Neural crest cell (in vitro differentiated cells): ENCODE measurements around the gene RAPGEF1. TPM values are rescaled to one million over a fixed set of nuclear protein-coding genes. Genes with fewer than 3 reads are reported as not detected.
A peak's percentile ranks its signal among the peaks of the same experiment; 100 is the strongest.

ENCODE experiments used
- DNase-seq: peaks from one replicate; pipeline ENCODE4 v3.0.0; 2021; ENCODE audit warnings: low read depth, mixed read lengths, low spot score
- H3K27ac Mint-ChIP-seq: one replicate; pipeline ENCODE4 v1.8.0; 2021; ENCODE audit warnings: mild to moderate bottlenecking, mixed read lengths; ENCODE audit not compliant: unreplicated experiment
- H3K27me3 Mint-ChIP-seq: 2 replicates; pipeline ENCODE4 v1.8.0; 2021; ENCODE audit warnings: low read depth, mild to moderate bottlenecking, mixed read lengths
- H3K36me3 Mint-ChIP-seq: 2 replicates; pipeline ENCODE4 v1.8.0; 2021; ENCODE audit warnings: low read depth, mild to moderate bottlenecking, mixed read lengths
- H3K4me1 Mint-ChIP-seq: 2 replicates; pipeline ENCODE4 v1.8.0; 2021; ENCODE audit warnings: mixed read lengths
- H3K4me3 Mint-ChIP-seq: one replicate; pipeline ENCODE4 v1.8.0; 2021; ENCODE audit warnings: mild to moderate bottlenecking, mixed read lengths
- H3K9me3 Mint-ChIP-seq: 2 replicates; pipeline ENCODE4 v1.8.0; 2021; ENCODE audit warnings: mixed read lengths
- CTCF ChIP-seq: fragments of 200-600 bp; sonication (generic); conservative IDR thresholded peaks from 2 replicates; pipeline ENCODE4 v1.5.0; 2021; ENCODE audit warnings: antibody characterized with exemption, mild to moderate bottlenecking
- total RNA-seq: library from RNA; stranded (reverse); gene quantifications from 2 replicates; pipeline ENCODE4 v1.2.1, GENCODE V29; 2021

Gene RAPGEF1
- total RNA-seq, 1 donor from 2014 or later, result 68.1 TPM

- Mint-ChIP-seq H3K27ac (no peak overlapping the region), H3K4me1 (no peaks in the 10 kb centered on the region), H3K36me3 (no peaks in the 10 kb centered on the region), H3K9me3 (no peaks in the 10 kb centered on the region), H3K4me3 (no peak overlapping the region), H3K27me3 (no peaks in the 10 kb centered on the region)
- no peak for DNase-seq
- no peak for TF ChIP-seq CTCF
Measured at GRCh38 chr9:131582056-131582455, 157.8 kb downstream of the RAPGEF1 start.

DNA sequence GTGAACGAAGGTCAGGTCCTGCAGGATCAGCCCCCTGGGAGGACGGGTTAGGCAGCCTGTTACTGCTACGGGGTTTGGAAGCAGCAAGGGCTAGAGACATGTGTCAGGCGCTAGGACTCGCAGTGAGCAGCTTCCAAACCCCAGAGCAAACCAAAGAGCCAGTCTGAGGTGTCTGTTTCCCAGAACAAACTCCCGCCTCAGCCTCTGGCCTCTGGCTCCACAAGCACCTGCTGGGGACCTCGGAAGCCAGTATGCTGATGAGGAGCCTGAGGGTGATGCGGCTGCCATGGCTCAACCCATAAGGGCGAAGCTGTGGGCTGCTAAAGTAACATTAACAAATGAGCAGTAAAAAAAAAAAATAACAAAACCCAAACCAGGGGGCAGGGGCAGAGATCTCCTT is 159.5 kb downstream of the RAPGEF1 start:
- Mint-ChIP-seq H3K9me3 (no peaks in the 10 kb centered on the region), H3K36me3 (no peaks in the 10 kb centered on the region), H3K27ac (no peak overlapping the region)

DNA sequence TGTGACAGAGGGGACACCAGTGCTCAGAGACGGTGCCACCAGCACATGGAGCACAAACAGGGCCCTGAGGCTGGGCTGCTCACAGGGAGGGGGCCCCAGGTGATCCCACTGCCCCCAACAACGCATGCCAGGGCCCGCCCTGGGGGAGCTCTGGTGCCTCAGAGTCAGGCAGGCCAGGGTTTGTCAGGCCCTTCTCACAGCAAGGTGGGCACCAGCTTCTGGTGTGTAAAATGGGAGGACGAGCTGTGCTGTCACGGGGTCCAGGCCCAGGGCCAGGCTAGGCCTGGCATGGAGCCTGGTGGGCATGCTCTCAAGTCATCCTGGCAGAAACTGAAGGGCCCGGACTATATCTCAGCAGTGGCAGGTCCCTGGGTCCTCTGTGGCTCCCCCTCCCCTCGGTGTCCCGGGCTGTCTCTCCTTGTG is 160.1 kb downstream of the RAPGEF1 start:
- no peak for TF ChIP-seq CTCF
- H3K9me3 Mint-ChIP-seq, result no peaks in the 10 kb centered on the region
- H3K27ac Mint-ChIP-seq, result no peak overlapping the region
- no peaks in the 10 kb centered on the region for H3K4me1 Mint-ChIP-seq
- H3K27me3 Mint-ChIP-seq, result no peaks in the 10 kb centered on the region
- no peaks in the 10 kb centered on the region for H3K36me3 Mint-ChIP-seq
- no peak for DNase-seq
- no peak overlapping the region for H3K4me3 Mint-ChIP-seq

More for the DNA sequence above, 159.5 kb downstream of the RAPGEF1 start:
- no peak overlapping the region for H3K4me3 Mint-ChIP-seq
- no peak for TF ChIP-seq CTCF
- DNase-seq, result no peak
- H3K27me3 Mint-ChIP-seq, result no peaks in the 10 kb centered on the region
- no peaks in the 10 kb centered on the region for H3K4me1 Mint-ChIP-seq

DNA sequence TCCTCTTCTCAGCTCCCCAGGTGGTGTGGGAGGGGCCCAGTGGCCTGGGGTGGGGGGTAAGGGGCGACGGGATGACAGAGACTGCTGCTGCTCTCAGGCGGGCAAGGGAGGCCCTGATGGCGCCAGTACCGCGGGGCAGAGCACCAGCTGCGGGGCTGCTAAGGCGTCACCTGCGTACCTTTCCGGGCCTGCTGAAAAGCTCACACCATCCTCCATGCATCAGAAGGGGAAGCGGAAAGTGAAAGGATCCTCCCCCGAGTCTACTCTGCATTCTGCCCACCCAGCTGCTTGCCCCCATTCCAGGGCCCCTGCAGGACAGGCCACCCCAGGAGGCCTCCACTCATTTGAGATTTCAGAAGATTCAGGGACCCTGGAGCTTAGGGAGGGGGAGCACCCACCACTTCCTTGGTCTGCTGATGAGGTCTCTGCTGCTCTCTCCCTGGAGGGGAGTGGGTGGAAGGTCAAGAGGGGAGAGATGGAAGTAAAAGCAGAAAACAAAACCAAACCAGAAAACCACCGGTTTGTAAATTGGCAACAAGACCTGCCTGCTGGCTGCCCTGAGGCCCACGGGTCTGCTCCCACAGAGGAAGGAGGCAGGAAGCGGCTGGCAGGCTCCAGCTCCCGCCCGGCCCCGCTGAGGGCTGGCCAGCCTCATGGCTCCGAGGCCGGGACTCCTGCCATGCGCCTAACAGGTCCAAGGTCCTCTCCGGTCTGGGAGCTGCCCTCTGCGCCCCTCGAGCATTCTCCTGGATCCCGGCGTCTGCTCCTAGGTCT is 161.0 kb downstream of the RAPGEF1 start:
- H3K36me3 Mint-ChIP-seq, result no peaks in the 10 kb centered on the region
- DNase-seq, result no peak
- no peaks in the 10 kb centered on the region for H3K9me3 Mint-ChIP-seq
- no peaks in the 10 kb centered on the region for H3K27me3 Mint-ChIP-seq
- TF ChIP-seq CTCF, result no peak
- H3K4me1 Mint-ChIP-seq, result no peaks in the 10 kb centered on the region
- H3K27ac Mint-ChIP-seq, result no peak overlapping the region
- no peak overlapping the region for H3K4me3 Mint-ChIP-seq

DNA sequence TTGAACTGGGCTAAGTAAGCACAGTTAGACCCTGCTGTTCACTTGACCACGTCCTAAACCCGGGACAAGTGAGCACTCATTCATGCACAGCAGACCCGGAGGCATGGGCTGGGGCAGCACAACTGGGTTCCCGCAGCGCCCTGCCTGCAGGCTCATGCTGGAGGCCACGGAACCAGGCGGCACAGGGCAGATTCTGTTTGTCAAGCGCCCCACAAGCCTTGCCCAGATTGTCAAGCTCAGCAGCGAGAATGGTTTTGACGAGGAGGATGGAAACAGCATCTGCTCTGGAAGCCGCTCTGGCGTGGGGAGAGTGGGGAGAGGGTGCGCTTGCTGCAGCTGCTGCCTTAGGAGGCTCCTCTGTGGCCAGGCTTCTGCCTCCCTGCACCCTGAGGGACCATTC is 161.9 kb downstream of the RAPGEF1 start:
- H3K4me3 Mint-ChIP-seq, result no peak overlapping the region
- H3K4me1 Mint-ChIP-seq, result no peaks in the 10 kb centered on the region
- no peaks in the 10 kb centered on the region for H3K27me3 Mint-ChIP-seq
- no peaks in the 10 kb centered on the region for H3K36me3 Mint-ChIP-seq
- no peak for DNase-seq
- no peaks in the 10 kb centered on the region for H3K9me3 Mint-ChIP-seq
- H3K27ac Mint-ChIP-seq, result peak overlapping the region; percentile 86
- TF ChIP-seq CTCF, result no peak
